ENCODE measurements around the gene HPCAL1. TPM values are rescaled to one million over a fixed set of nuclear protein-coding genes. Genes with fewer than 3 reads are reported as not detected.

Gene HPCAL1
- total and polyA plus RNA-seq, 10 of the 15 experiments (the other 5 are each of a cell fraction or from before 2014, with no cell fraction given): 0.40 to 12.8 (median 7.9) TPM

DNA sequence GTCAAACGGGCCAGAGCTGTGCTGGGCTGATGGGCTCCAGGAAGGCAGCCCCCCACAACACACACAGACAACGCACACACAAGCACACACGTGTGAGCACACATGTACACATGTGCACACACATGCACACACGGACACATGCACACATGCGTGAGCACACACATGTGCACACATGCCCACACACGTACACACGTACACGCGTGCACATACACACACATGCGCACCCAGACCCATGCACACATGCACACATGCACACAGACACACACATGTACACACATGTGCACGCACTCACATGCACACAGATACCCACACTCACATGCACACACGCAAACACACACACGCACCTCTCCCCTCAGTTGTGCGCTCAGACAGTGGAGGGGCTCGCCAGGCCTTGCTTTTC lies 31.2 kb upstream of the HPCAL1 start:
- no peak overlapping the region for H3K4me2 ChIP-seq (ENCODE audit: control insufficient read depth, insufficient read depth)
- H3K27me3 ChIP-seq (replicated peaks in 1 of 2; ENCODE audit: control insufficient read depth in 2 of 2, insufficient read depth in 2 of 2, low read length in 1 of 2): peaks cover 0 to 1% of the 10 kb centered on the region in 2 experiments; a peak in 1 of 4 replicates
- no peak overlapping the region for H3K4me3 ChIP-seq
- no peak for FAIRE-seq
- CTCF ChIA-PET: interaction anchor here (0.7 to 3.8 kb wide), 6 partner anchors 8 to 164 kb away, joined by 3 to 44 read pairs (median 6); no protein-coding TSS in a partner anchor
- TF ChIP-seq CHD1 (IDR thresholded peaks at IDR 0.05; ENCODE audit: low read depth, low read length) (no peak), SREBF2 (IDR thresholded peaks at IDR 0.05; ENCODE audit: low read length) (no peak), NR2C2 (IDR thresholded peaks at IDR 0.05; ENCODE audit: borderline replicate concordance, control insufficient read depth, insufficient read length, low read depth) (peak; percentile 31), YY1 (IDR thresholded peaks at IDR 0.05; ENCODE audit: low read depth, low read length) (no peak), ATF7 (IDR thresholded peaks at IDR 0.05; ENCODE audit: low read depth) (no peak), CBX3 (IDR thresholded peaks at IDR 0.05; ENCODE audit: borderline replicate concordance, low read depth) (no peak)
- TF ChIP-seq, protein P1, sequence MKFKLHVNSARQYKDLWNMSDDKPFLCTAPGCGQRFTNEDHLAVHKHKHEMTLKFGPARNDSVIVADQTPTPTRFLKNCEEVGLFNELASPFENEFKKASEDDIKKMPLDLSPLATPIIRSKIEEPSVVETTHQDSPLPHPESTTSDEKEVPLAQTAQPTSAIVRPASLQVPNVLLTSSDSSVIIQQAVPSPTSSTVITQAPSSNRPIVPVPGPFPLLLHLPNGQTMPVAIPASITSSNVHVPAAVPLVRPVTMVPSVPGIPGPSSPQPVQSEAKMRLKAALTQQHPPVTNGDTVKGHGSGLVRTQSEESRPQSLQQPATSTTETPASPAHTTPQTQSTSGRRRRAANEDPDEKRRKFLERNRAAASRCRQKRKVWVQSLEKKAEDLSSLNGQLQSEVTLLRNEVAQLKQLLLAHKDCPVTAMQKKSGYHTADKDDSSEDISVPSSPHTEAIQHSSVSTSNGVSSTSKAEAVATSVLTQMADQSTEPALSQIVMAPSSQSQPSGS (IDR thresholded peaks at IDR 0.05; ENCODE audit: low read length): no peak
- no peak overlapping the region for H3K27ac ChIP-seq (ENCODE audit: control insufficient read depth, insufficient read depth)
- no TSS peak for BruUV-seq (replicated peaks)
- no peak overlapping the region for H2AFZ ChIP-seq (ENCODE audit: control insufficient read depth, low read depth, low read length)
- SMC1A ChIA-PET (ENCODE audit: uncharacterized antibody, unreplicated experiment): interaction anchor here (1.8 to 3.4 kb wide), 2 partner anchors 138 to 164 kb away, joined by 11 to 35 read pairs; no protein-coding TSS in a partner anchor
- POLR2A ChIA-PET: no interaction called here
- in situ Hi-C loops (cut with MboI): no loop called here
- no peak overlapping the region for H3K9ac ChIP-seq (ENCODE audit: control insufficient read depth, insufficient read depth, low read length)
- H3K36me3 ChIP-seq (ENCODE audit: control insufficient read depth in 2 of 2, insufficient read depth in 2 of 2, low read length in 1 of 2): no peaks in the 10 kb centered on the region
- 47% methylated on average over 15 of the region's 15 CpGs for WGBS (ENCODE audit: insufficient coverage, insufficient replicate concordance, low lambda C conversion rate, missing lambda C conversion rate)
- H4K20me1 ChIP-seq (ENCODE audit: control insufficient read depth, insufficient read depth): no peaks in the 10 kb centered on the region
- RAD21 ChIA-PET (ENCODE audit: unreplicated experiment): interaction anchor here (0.7 to 3.4 kb wide), 4 partner anchors 33 to 195 kb away, joined by 3 to 49 read pairs (median 12); no protein-coding TSS in a partner anchor
- no peaks in the 10 kb centered on the region for H3K9me3 ChIP-seq (replicated peaks; ENCODE audit: control insufficient read depth, insufficient read depth, low read length)
- intact Hi-C loops (cut with micrococcal nuclease; ENCODE audit: unreplicated experiment): no loop called here
- H3K79me2 ChIP-seq (ENCODE audit: control insufficient read depth, insufficient read depth, low read length): no peaks in the 10 kb centered on the region
- no peaks in the 10 kb centered on the region for H3K4me1 ChIP-seq (ENCODE audit: control insufficient read depth, insufficient read depth, low read length)
- ATAC-seq: no peak
- DNase-seq (ENCODE audit: low read depth, low spot score): no peak
